Left lung (tissue), 14 donors: ENCODE measurements around the gene CS. TPM values are rescaled to one million over a fixed set of nuclear protein-coding genes. Genes with fewer than 3 reads are reported as not detected.
"Not testable (repeated sequence)": the region's sequence is repeated elsewhere in the genome, so short reads cannot be mapped to it uniquely, and the experiment has no call there.

ENCODE experiments used
- ATAC-seq: fragments of 200-7000 bp; cut with Tn5 transposase; one replicate; pipeline ENCODE4 v1.9.1; 2020; ENCODE audit warnings: moderate library complexity
- DNase-seq, 4 donors: peaks; one replicate each; pipeline ENCODE4 v3.0.0-alpha.2; 2013 to 2020
- H3K27ac ChIP-seq, 2 donors: fragments of 200-600 bp; sonication (generic) in 1 of 2; one replicate each; pipeline versions ENCODE4 v1.5.0 to v1.8.0; 2020 to 2021
- H3K27me3 ChIP-seq, 2 donors: fragments of 200-600 bp; sonication (generic) in 1 of 2; one replicate each; pipeline versions ENCODE4 v1.5.0 to v1.8.0; 2020 to 2021
- H3K36me3 ChIP-seq, 2 donors: fragments of 200-600 bp; sonication (generic) in 1 of 2; one replicate each; pipeline versions ENCODE4 v1.5.0 to v1.8.0; 2020 to 2021
- H3K4me1 ChIP-seq, 2 donors: fragments of 200-600 bp; one replicate each; pipeline ENCODE4 v1.8.0; 2021
- H3K4me3 ChIP-seq, 2 donors: fragments of 200-600 bp; sonication (generic) in 1 of 2; one replicate each; pipeline versions ENCODE4 v1.5.0 to v1.8.0; 2020 to 2021; ENCODE audit warnings: mild to moderate bottlenecking in 1 of 2
- H3K9me3 ChIP-seq, 2 donors: fragments of 200-600 bp; sonication (generic) in 1 of 2; one replicate each; pipeline versions ENCODE4 v1.5.0 to v1.8.0; 2020 to 2021
- CTCF ChIP-seq, 2 donors: fragments of 200-600 bp; sonication (generic) in 1 of 2; IDR thresholded peaks; one replicate each; pipeline versions ENCODE4 v1.5.0 to v1.8.0; 2021; ENCODE audit warnings: antibody characterized with exemption in 2 of 2
- intact Hi-C, 2 donors: fragments of 100-400 bp; cut with DNase I; formaldehyde crosslinking; loops; one replicate each; pipeline versions ENCODE4 v1.11.2 to v1.14.2; 2022
- long read RNA-seq, 12 donors: library from polyadenylated mRNA in 2 of 12; unstranded in 2 of 12; transcript quantifications; one replicate each; pipeline ENCODE4 v2.0.0 and lab custom pipeline, GENCODE V29; 2019 to 2026
- polyA plus RNA-seq, 6 donors: library from polyadenylated mRNA; unstranded; fragments of 120-200 nt; gene quantifications; one replicate each; pipeline ENCODE4 v1.2.1, GENCODE V29; 2013; ENCODE audit not compliant: insufficient read length in 6 of 6
- total RNA-seq, 2 donors: library from RNA; stranded (reverse); fragmentation: NEBNext Ultra II Directional; extraction: Animal tissue kit (Norgen Biotek cat#: 25700); gene quantifications; one replicate each; pipeline ENCODE4 v1.2.1, GENCODE V29; 2021
- donor health status: DM: no; HTN: yes; CAD: no.
- donor health status: DM: no; HTN: no; CAD: no.

Gene CS
- total RNA-seq, result 100 to 1,000 TPM; 193 to 213 TPM
- polyA plus RNA-seq, result 100 to 1,000 TPM; 162 to 190 (median 177) TPM
- long read RNA-seq, donor 1, transcript CS-201 (11 exons, 2,975 nt), result major isoform, 23 of 37 reads
- long read RNA-seq, donor 1, partial matches to known transcripts, result 8 of 37 reads
- long read RNA-seq, donor 1, other reads (novel, unspliced or antisense), result 0 of 37 reads
- long read RNA-seq, donor 2, transcript CS-201 (11 exons, 2,975 nt), result major isoform, 28 of 38 reads
- long read RNA-seq, donor 2, partial matches to known transcripts, result 7 of 38 reads
- long read RNA-seq, donor 2, other reads (novel, unspliced or antisense), result 0 of 38 reads
- long read RNA-seq, donor 3, transcript CS-201 (11 exons, 2,975 nt), result major isoform, 27 of 29 reads
- long read RNA-seq, donor 3, partial matches to known transcripts, result 0 of 29 reads
- long read RNA-seq, donor 3, other reads (novel, unspliced or antisense), result 0 of 29 reads
- long read RNA-seq, donor 4, partial matches to known transcripts, result 0 of 11 reads
- long read RNA-seq, donor 4, other reads (novel, unspliced or antisense), result 9 of 11 reads
- long read RNA-seq, donor 5, transcript CS-201 (11 exons, 2,975 nt), result major isoform, 25 of 27 reads
- long read RNA-seq, donor 5, partial matches to known transcripts, result 0 of 27 reads
- long read RNA-seq, donor 5, other reads (novel, unspliced or antisense), result 0 of 27 reads
- long read RNA-seq, donor 6, transcript CS-201 (11 exons, 2,975 nt), result major isoform, 16 of 18 reads
- long read RNA-seq, donor 6, partial matches to known transcripts, result 0 of 18 reads
- long read RNA-seq, donor 6, other reads (novel, unspliced or antisense), result 0 of 18 reads
- long read RNA-seq, donor 7, transcript CS-201 (11 exons, 2,975 nt), result major isoform, 5 of 5 reads
- long read RNA-seq, donor 7, partial matches to known transcripts, result 0 of 5 reads
- long read RNA-seq, donor 7, other reads (novel, unspliced or antisense), result 0 of 5 reads
- long read RNA-seq, donor 8, transcript CS-201 (11 exons, 2,975 nt), result major isoform, 19 of 22 reads
- long read RNA-seq, donor 8, partial matches to known transcripts, result 0 of 22 reads
- long read RNA-seq, donor 8, other reads (novel, unspliced or antisense), result 0 of 22 reads
- long read RNA-seq, donor 9, result 0 reads
- long read RNA-seq, donor 10, partial matches to known transcripts, result 3 of 4 reads
- long read RNA-seq, donor 10, other reads (novel, unspliced or antisense), result 1 of 4 reads
- long read RNA-seq, donor 11, transcript CS-201 (11 exons, 2,975 nt), result major isoform, 31 of 42 reads
- long read RNA-seq, donor 11, partial matches to known transcripts, result 10 of 42 reads
- long read RNA-seq, donor 11, other reads (novel, unspliced or antisense), result 0 of 42 reads
- long read RNA-seq, donor 12, transcript CS-201 (11 exons, 2,975 nt), result major isoform, 12 of 13 reads
- long read RNA-seq, donor 12, partial matches to known transcripts, result 0 of 13 reads
- long read RNA-seq, donor 12, other reads (novel, unspliced or antisense), result 0 of 13 reads

GRCh38 chr12:56299853-56300643, at the start of gene CS:
CS (minus strand) TSS chr12:56300330; CDS start chr12:56300201, 129 bp downstream.
- no peaks in the 10 kb centered on the region for H3K9me3 ChIP-seq
- no peaks in the 10 kb centered on the region for H3K27me3 ChIP-seq
- H3K36me3 ChIP-seq, result peaks cover 0 to 33% of the 10 kb centered on the region in 2 donors
- peak within 1 kb of the TSS; percentile 88 to 93 for H3K4me3 ChIP-seq
- TF ChIP-seq CTCF (IDR thresholded peaks at IDR 0.05), result no peak
- intact Hi-C loops, result no loop called here
- peak; percentile 99 for ATAC-seq
- peaks cover 29 to 57% of the 10 kb centered on the region in 2 donors for H3K4me1 ChIP-seq
- DNase-seq, result peak; percentile 95 to 99 (median 98)
- H3K27ac ChIP-seq, result peak within 1 kb of the TSS; percentile 93 to 98

- ATAC-seq (no peak), DNase-seq (no peak)
- Histone ChIP-seq H3K4me3 (no peak overlapping the region), H3K36me3 (peaks cover 16 to 100% of the 10 kb centered on the region in 2 donors), H3K9me3 (no peaks in the 10 kb centered on the region), H3K27me3 (no peaks in the 10 kb centered on the region), H3K4me1 (no peaks in the 10 kb centered on the region), H3K27ac (no peak overlapping the region)
- TF ChIP-seq CTCF (IDR thresholded peaks at IDR 0.05), result no peak
- intact Hi-C loops, result no loop called here
Measured at GRCh38 chr12:56348776-56349175, 48.6 kb upstream of the CS start.

- H3K4me1 ChIP-seq, intact Hi-C loops, H3K9me3 ChIP-seq, DNase-seq, H3K27ac ChIP-seq, H3K4me3 ChIP-seq, H3K27me3 ChIP-seq, ATAC-seq: not testable (repeated sequence)
- H3K36me3 ChIP-seq, result peaks cover 3 to 100% of the 10 kb centered on the region in 2 donors
Measured at GRCh38 chr12:56347255-56347654, 47.1 kb upstream of the CS start.

- intact Hi-C loops, result no loop called here
Measured at GRCh38 chr12:56346675-56347074, 46.5 kb upstream of the CS start.

GRCh38 chr12:56342290-56342689, 42.2 kb upstream of the CS start:
- Histone ChIP-seq H3K4me1 (peaks cover 0 to 29% of the 10 kb centered on the region in 2 donors), H3K36me3 (peaks cover 0 to 64% of the 10 kb centered on the region in 2 donors)
- intact Hi-C loops, H3K9me3 ChIP-seq, H3K27me3 ChIP-seq, ATAC-seq, H3K27ac ChIP-seq, DNase-seq, H3K4me3 ChIP-seq: not testable (repeated sequence)

More at GRCh38 chr12:56346675-56347074, 46.5 kb upstream of the CS start:
- DNase-seq (no peak), ATAC-seq (no peak)
- Histone ChIP-seq H3K9me3 (no peaks in the 10 kb centered on the region), H3K4me3 (no peak overlapping the region), H3K27me3 (no peaks in the 10 kb centered on the region), H3K36me3 (peaks cover 3 to 100% of the 10 kb centered on the region in 2 donors), H3K27ac (no peak overlapping the region), H3K4me1 (no peaks in the 10 kb centered on the region)
- no peak for TF ChIP-seq CTCF (IDR thresholded peaks at IDR 0.05)
